Glomerular visceral epithelial cell (primary cell): ENCODE results near the gene DMRT2.
A peak's percentile ranks its signal among the peaks of the same experiment; 100 is the strongest.

Experiments
- DNase-seq: peaks from one replicate; pipeline ENCODE4 v3.0.0-alpha.2; 2016; ENCODE audit errors: extremely low spot score

Gene DMRT2

DNA sequence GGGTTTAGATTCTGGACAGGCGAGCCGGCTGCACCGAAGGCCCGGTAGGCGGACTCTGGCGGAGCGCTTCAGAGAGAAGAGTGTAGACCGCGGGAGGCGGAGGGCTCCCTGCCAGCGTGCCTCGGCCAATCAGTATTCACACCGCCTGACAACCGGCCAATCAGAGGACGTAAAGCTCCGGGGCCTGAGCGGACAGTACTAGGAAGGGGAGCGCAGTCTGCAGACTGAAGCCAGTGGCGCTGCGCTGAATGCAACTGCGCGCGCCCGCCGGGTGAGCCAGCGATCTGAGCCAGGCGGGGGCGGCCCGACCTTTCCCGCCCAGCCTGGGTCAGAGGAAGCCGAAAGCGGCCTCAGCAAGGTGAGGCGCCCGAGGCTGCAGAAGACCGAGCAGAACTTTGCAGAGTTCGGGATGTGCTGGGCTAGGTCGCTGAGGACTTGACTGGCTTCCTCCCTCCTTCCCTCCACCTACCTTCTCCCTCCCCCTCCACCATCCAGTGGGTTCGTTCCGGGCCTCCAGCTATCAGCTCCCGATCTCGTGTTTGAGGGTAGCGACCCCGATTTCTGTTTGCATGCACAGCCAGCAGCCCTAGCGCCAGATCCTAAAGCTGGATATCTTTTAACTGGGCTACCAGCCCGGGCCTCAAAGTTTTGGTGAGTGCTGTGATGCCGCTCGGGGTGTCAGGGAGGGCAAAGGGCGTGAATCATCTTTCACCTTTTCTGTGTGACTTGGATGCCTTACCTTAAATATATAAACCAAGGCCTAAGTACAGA lies at the start of gene DMRT2:
DMRT2 (plus strand) TSS at position 233 of the 771 bp plus-strand sequence. CDS start 1,257 bp downstream, outside the sequence.
- DNase-seq, result no peak

DNA sequence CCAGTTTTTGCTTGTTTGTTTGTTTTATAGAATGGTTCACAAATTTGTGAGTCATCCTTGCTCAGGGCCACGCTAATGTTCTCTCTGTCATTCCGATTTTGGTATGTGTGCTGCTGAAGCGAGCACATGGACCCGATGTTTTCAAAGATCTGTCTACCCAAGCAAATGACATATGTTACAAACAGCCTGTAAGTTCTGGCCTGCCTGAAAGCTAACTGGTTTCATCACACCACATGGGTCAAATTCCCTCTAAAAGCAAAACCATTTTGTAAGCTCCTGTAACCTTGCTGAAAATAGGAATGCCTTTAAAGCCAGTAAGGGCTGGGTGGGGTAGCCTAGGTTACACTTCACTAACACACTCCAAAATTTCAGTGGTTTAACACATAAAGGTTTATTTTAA lies 48.3 kb upstream of the DMRT2 start:
- DNase-seq, result no peak

DNA sequence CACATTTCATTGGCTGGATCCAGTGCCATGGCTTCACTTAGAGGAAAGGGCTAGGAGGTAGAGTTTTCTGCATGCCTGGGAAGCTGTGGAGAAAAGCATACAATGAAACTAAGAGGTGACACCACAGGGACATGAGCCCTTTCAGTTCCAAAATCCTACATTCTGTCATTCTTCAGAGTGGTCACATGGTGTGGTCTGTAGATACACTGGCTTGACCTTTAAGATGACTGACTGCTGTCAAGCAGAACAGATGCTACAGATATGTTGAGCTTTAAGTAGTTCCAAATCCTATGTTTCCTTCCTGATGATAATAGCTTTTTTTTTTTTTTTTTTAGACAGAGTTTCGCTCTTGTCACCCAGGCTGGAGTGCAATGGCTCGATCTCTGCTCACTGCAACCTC lies 47.5 kb upstream of the DMRT2 start:
- DNase-seq, result no peak

DNA sequence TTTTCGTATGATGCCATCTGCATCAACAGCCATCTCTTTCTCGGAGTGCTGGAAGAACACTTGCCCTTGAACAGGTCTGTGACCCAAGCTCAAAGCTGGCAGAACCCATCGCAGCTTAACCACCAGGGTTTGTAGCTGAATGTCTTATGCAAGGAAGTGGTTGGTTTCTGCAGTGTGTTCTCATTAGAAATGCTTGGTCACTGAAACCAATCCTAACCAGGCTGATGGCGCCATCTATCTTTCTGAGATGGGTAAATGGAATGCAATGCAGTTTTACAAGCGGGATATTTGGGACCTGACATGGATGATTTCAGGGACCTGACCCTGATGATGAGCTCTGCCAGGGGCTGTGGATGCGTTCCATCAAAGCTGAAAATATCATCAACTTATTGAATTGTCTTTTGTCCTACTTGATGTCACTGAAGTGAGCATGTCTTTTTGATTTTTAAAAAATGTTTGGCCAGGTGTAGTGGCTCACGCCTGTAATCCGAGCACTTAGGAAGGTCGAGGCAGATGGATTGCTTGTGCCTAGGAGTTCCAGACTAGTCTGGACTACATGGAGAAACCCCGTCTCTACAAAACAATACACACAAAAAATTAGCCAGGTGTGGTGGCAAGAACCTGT lies 45.0 kb upstream of the DMRT2 start:
- DNase-seq, result peak; percentile 18

DNA sequence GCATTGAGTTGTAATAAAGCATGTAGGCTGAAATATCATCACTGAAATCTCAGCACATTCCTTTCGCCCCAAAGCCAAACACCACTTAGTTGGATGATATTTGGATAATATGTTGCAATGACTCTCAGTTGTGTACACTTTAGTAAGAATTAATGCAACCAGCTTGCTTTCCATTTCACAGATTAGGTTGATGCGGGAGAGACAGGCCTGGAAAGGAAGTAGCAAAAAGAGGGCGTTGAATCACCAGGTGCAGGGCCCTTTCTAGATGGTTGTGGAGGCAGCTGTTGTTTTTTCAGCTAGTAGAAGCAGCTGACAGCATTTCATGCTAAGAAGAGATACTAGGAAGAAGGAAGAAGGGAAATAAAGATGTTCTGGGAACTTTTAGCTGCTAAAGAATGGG lies 42.8 kb upstream of the DMRT2 start:
- no peak for DNase-seq

DNA sequence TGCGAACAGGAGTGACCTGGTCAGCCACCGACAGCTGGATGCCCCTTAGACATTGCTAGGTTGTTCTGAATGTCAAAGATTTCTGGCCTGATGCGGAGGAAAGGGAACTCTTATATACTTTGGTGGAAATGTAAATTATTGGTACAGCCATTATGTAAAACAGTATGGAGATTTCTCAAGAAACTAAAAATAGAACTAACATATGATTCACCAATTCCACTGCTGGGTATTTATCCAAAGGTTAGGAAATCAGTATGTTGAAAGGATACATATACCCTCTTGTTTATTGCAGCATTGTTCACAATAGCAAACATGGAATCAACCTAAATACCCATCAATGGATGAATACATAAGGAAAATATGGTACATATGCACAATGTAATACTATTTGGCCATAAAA lies 41.9 kb upstream of the DMRT2 start:
- no peak for DNase-seq

DNA sequence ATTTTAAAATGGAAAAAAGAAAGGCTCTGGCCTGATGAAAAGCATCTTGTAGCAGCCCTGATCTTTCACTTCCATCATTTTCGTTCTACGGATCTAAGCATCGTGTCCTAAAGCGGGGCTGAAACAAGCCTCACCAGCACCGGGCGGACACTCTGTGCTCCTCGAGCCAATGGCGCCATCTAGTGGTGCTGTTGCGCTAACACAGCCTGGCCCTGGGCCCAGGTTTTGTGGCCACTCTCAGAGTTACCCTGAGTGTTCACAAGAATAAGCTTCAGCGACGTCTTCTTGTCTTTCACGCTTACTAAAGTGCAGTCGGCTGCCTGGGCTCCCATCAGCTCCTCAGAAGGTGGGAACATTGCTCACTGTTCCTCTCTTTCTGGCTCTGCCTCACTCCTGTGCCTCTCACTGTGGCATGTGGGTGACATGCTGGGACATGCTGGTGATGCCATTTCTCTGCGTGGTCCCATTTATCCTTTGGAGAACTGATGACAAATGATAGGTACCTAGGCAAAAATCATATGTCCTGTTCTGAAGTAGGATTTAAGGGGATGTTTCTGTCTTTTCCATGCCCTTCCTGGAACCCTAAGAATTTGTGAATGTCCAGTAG lies 41.0 kb upstream of the DMRT2 start:
- peak; percentile 63 for DNase-seq

DNA sequence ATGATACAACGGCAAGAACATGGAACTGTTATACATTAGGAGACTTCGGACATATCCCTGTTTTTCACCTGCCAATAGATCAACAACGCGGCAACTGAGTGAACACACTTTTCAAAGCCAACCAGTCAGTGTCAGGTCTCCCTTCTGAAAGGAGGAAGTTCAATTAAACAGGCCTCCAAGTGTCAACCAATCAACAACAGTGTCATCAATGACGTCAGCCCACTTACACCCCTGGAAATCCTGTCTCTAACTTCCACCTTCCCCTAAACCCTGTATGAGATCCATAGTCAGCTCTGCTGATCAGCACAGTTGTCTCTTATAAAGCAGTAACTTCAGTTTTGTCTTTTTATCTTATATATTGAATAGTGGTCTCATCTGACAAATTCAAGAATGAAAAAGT lies 37.1 kb upstream of the DMRT2 start:
- DNase-seq, result no peak

DNA sequence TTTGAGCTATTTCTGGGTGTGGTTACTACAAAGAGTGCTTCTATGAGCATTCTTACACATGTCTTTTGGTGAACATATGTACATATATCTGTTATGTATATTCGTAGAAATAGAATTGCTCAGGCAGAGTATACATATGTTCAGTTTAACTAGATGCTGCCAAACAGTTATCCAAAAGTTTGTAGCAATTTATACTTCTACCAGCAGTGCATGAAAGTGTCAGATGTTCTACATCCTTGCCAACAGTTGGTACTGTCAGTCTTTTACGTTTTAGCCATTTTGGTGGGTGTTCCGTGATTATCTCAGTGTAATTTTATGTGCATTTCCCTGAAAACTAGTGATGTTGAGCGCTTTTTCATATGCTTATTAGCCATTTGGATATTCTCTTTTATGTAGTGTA lies 35.9 kb upstream of the DMRT2 start:
- DNase-seq, result no peak

DNA sequence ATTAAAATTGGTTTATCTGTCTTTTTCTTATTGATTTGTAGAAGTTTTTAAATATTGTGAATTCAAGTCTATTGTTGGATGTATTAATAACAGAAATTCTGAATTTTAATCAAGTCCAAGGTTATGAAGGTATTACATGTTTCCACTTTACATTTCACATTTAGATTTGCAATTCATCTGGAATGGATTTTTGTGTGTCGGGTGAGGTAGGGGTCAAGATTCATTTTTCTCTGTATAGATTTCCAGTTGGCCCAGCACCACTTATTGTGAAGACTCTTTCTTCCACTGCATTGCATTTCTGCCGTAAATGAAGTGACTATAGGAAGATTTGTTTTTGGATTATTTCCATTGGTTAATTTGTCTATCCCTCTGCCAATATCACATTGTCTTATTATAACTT lies 35.5 kb upstream of the DMRT2 start:
- DNase-seq, result no peak

DNA sequence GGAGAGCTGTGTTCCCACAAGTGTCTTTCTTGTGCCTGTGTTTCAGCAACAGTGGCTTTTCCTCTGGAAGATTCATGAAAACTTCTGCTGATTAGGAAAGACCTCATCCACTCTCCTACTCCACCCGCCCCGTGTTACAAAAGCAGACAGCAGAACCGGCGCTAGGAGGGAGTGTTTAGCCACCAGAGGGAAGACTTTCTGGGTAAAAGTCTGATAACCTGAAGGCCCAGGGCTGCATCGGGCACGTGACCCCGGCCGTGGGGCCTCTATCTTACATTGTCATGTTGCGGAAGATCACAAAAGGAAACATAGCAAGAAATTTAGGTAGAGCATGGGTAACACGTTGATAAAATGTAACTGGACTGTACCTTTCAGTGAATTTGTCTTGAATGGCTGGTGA lies 32.0 kb upstream of the DMRT2 start:
- DNase-seq, result no peak

DNA sequence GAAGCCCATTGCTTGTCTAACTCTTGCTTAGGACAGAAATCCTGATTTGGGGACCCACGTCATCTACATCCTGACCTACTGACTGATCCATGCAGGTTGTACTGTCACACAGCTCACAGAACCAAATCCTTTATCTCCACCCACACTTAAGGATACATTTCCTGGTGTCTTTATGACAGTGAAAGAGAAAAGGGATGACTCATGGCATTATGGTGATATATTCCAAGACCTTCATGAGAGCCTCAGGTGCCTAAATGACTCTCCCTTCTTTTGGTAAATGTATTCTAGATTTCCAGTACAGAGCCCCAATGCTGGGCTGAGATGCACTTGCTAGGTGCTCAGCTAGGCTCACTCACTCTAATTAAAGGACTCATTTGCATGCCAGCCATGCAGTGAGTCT lies 26.0 kb upstream of the DMRT2 start:
- DNase-seq, result no peak

DNA sequence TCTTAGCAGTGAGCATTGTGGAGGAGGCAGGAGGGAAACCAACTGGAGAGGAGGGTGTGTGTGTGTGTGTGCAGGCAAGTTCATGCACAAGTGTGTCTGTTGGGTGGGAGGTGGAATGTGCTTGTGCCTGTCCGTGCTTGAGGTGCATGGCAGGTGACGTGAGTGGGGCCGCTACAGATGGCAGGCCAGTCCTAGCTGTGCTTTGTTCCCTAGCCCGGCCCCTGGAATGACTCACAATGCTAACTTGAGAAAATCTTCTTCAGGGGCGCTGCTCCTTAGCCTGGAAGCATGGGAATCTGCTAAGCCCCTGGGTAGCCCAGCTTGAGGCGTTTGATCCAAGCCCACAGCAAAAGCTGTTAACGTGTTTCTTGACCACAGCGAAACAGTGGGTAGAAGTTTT lies 25.0 kb upstream of the DMRT2 start:
- DNase-seq, result no peak

DNA sequence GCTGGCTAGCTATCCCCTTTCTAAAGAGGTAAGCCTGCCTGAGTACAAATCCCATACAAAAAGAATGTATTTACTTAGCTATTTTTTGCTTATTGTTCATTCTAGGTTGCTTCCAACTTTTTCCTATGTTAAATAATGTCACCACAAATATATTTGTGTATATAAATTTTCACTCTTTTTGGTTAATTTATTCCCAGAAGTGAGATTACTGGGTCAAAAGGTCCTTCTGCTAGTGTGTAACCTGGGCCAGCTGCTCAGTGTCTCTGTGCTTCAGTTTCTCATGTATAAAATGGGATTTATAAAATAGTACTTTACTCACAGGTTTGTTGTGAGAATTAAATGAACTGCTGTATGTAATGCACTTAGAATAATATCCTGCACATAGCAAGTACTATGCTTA lies 23.9 kb upstream of the DMRT2 start:
- no peak for DNase-seq

DNA sequence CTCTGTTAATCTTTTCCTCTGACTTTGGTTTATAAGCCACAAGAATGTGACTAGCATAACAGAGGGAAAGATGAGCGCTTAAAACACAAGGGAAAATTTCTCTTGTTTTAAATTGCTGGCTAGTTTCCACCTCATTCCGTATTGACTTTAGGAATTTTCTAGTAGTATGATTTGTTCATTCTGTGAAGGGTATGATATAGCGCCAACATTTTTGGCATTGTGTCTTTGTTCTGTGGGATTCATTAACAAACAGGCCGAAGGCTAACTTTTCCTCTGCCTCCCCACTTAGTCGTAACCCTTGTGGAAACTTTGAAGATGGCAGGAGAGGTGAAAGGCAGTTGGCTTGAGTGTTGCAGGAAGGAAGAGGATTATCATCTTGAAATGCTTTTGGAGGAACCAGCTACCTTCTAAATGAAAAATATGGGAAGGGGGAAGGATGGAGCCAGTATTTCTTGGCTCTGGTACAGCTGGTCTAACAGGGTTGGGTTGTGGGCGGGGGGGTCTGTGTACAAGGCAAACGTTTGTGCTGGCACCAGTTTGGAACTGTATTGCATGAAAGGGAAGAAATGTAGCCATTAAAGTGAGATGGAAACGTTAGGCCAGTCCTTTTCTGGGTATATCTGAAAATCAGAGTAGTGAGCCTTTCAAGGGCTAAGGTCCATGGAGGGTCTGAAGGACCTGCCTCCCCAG lies 21.5 kb upstream of the DMRT2 start:
- DNase-seq, result no peak

DNA sequence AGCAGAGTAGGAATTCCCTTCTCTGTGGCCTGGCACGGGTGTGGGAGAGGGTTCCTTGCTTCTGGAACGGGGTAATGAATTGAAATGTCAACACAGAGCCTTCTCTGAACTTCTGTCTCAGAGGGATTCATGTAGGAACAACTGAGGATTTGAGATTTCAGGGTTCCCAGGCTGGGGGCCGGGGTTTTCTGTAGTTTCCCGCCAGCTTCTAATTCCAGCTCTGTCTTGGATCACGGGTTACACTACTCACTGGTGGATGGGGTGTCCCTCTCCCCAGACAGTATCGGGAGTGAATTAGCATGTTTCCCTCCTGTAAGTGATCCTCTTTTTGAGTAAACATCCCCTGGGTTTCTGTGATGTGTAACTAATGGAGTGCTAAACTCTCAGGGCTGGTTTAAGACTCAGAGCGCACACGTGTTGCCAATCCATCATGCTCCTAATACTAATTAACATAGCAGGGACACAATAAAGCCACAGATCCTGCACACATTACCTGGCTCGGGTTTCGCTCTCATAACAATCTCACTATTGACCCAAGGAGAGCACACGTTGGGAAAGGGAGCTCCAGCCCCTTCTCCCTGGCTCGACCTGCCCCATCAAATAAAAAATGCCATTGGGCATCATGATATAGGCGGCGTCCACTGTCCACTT lies 18.1 kb upstream of the DMRT2 start:
- DNase-seq, result no peak

DNA sequence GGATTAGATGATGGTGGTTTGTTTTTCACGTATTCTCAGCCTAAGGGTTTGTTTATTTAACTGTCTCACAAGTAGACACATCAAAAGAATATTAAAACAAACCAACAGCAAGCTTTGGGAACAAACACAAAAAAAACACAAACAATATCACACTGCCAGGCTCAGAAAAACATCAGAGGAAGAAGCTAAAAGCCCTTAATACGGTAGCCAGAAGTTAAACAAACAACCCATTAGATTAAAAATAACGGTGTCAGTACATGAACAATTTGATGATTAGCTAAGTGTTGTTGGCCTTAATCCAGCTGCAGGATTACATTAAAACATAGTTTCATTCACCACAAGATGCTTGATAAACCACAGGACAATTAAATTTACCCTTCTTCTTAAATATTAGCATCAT lies 15.9 kb upstream of the DMRT2 start:
- DNase-seq, result no peak

DNA sequence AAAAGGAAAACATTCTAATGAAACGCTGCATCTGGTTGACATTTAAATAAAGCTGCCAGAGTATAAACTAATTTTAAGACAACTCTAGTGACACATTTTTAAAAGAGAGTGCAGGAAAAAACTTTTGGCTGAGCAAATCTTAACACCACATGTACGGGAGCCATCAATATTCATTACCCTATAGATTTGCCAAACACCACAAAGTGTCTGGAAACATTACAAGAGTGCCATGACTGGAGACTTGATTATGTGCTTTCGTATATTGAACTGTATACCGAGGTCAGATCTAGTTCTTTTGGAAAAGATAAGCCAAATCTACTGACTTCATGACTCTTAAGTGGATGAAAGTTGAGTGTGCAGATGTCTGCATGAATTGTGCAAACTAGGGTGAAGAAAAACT lies 10.6 kb upstream of the DMRT2 start:
- DNase-seq, result no peak

DNA sequence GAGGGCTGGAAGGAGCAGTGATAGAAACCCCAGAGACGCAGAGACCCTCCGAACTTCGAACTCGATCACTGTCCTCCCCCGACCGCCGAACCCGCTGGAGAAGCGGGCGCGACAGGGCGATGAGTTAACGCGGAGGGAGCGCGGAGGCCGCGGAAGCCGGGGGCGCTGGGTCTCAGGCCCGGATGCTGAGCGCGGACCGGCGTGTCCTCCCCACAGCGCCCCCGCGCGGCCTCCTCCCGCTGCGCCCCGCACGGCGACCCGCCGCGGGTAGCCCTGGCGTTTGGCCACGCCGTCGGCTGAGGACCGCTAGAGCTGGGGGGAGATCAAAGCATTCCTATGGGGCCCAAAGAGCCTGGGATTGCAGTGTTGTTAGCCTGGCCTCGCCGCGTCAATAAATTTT lies 7.7 kb upstream of the DMRT2 start:
- DNase-seq, result no peak

DNA sequence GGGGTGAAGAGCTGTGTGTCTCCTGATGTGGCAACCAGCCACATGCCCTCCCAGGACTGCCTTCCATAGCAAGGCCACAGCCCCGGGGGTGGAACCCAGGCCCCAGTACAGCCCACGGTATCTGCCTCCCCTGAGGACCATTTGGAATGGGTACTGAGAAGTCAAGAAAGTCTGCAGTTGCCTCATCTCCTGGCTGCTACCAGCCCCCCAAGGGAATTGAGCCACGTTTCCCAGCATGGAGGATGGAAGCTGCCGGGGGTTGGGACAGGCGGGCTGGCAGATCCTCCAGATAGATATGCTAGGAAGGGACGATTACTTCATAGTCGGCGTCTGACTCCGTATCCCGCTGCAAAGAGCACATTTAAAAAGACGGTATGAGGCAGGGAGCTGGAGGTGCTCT lies 5.5 kb upstream of the DMRT2 start:
- DNase-seq, result no peak

DNA sequence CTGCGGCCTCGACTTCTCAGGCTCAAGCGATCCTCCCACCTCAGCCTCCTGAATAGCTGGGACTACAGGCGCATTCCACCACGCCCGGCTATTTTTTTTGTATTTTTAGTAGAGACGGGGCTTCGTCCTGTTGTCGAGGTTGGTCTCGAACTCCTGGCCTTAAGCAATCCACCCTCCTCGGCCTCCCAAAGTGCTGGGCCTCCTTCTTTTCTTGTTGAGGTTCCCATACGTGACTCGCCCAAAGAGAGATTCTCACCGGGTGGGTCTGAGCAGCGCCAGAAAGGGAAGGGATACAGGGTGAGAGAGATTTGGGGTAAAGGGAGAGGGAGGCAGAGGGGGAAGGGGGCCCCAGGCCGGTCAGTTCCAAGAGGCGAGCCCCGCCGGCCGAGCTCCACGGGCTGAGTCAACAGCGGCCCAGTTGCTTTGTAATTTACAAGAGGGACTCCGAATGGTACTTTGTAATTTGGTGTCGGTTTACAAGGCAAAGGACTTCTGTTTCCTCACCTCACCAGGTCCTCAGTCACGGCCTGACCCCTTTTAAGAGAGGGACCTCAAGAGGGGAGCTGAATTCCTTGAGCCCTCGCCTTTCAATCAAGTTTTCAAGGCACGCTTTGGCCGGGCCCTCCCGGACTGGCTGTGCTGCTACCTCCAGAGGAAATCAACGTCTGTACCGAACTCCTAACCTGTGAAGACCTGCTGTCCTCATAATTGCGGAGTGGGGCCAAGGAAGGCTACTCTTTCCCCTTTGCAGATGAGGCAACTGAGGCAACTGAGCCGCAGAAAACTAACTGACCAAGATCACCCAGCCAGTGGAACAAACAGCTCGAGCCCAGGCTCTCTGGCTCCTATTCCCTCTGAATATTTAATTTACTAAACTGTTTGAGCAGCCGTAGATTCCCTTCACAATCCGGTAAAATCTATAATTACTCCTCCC lies 3.3 kb upstream of the DMRT2 start:
- no peak for DNase-seq
